GM18861 (cell line): ENCODE measurements around the gene SLC9A9.
"Not testable (repeated sequence)": the region's sequence is repeated elsewhere in the genome, so short reads cannot be mapped to it uniquely, and the experiment has no call there.

Source experiments
- ATAC-seq: cut with Tn5 transposase; IDR thresholded peaks from one replicate; pipeline ENCODE4 v1.9.1; 2021; ENCODE audit not compliant: unreplicated experiment

The SLC9A9 gene

DNA sequence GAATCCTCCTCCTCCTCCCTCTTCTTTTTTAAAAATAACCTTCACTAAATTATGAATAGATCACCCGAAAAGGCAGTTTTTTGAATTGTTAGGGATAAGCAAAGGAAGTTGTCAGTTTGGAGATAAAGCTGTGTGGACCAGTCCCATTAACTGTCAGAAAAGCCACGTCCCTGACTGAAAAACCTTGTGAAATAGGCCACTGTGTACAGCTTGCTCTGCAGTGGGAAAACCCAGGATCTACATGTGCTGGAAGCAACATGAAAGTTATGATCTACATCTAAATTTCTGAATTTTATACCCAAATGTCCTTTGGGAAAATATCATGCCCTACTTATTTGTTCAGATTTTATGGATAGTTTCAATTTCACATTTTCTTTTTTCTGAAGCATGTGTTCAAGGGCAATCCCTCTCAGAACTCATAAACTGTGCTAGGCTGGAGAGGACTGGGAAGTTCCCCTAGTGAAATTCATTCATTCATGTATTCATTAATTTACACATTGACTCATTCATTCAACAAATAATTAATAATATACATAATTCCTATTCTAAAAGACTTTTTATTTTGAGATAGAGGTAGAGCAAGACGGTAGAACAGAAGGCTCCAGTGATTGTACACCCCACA, 149.5 kb downstream of the SLC9A9 start:
- ATAC-seq, result no peak

DNA sequence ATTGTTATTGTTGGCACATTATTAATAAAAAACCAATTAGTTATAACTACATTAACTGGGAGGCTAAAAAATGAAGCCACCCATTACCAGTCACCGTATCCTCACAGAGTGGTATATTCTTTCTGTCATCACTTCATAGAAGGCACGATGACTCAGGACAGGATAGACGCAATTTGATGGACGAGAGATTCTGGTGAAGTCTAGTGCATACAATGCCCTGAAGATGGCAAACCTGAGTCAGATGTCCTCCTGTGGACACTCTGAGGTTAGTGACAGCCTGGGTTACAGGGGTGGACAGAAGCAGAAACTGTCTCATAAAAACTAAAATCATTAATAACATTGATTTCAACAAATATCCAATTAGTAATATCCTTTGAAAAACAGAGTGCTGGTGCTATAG, 150.3 kb downstream of the SLC9A9 start:
- ATAC-seq, result no peak

DNA sequence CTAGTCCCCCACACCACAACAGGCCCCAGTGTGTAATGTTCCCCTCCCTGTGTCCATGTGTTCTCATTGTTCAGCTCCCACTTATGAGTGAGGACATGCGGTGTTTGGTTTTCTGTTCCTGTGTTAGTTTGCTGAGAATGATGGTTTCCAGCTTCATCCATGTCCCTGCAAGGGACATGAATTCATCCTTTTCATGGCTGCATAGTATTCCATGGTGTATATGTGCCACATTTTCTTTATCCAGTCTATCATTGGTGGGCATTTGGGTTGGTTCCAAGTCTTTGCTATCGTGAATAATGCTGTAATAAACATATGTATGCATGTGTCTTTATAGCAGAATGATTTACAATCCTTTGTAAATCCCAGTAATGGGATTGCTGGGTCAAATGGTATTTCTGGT, 152.9 kb downstream of the SLC9A9 start:
- ATAC-seq, result not testable (repeated sequence)

DNA sequence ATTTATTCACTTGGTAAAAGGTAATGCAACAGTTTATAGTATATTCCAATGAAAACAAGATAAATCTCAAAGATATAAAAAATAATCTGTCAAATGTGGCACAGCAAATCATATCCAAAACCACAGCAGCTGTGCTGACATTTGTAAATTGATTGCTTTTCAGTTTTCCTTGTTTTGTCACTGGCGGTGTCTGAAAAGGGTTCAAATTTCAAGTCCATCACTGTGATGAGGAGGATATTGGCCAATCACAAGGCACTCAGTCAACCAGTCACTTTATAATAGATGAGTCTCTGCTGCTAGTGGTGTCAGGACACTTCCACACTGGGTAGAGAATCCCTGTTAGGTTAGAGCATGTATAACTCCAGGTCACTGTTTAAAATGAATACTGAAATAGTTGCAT, 154.8 kb downstream of the SLC9A9 start:
- ATAC-seq, result no peak

DNA sequence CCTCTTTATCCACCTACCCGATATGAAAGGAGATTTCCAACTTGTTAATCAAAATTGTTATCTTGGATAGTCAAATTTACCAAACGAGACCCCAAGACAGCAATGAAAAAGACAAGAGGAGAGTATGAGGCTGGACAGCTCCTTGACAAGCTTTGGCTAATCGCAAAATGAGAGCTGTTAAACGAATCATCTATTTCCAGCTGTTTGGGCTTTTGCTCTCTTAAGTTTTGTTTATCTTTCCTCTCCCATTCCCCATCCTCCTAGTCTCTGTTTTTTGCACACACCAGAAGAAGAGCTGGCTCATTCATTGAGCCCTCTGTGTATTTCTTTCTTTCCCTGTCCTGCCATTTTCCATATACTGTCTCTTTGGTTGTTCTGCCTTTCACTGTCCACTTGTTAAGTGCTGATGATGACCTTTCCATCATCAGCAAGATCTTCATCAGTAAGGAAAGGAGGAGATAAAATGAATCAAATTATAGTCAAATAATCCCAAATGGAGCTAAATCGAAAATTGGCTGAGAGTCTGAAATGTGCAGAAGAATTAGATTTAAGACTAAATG, 161.6 kb downstream of the SLC9A9 start:
- no peak for ATAC-seq

DNA sequence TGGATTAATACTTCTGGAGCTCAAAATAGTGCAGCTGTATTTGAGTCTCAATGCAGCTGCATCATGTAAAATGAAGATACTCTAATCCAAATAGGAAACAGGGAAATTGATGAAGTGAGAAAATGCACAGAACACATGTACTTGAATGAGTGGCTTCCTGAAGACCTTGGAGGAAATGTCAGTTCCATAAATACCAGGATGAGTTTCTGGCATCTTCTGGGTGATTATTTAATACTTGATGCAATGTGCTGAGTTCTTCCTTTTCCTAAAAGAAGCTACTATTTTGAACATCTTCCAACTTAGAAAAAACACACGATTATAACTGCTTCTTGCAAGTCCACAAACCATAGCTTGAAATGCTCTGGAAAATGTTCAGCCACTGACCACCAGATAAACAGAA, 162.8 kb downstream of the SLC9A9 start:
- ATAC-seq, result no peak

DNA sequence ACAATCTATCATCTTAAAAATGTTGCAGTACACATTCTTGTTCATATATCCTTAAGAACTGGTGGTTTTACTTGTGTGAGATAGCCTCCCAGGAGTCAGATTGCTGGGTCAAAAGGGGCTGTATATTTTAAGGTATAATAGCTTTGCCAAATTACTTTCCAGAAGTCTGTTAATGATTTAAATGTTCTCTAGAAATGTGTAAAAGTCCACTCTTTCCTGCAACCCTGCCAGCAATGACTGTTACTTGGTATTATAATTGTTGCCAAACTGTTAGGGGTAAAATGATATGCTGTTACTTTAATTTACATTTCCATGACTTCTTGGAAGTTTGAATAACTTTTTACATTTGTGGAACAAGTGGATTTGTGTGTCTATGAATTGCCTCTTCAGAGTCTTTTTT, 170.8 kb downstream of the SLC9A9 start:
- ATAC-seq, result no peak

DNA sequence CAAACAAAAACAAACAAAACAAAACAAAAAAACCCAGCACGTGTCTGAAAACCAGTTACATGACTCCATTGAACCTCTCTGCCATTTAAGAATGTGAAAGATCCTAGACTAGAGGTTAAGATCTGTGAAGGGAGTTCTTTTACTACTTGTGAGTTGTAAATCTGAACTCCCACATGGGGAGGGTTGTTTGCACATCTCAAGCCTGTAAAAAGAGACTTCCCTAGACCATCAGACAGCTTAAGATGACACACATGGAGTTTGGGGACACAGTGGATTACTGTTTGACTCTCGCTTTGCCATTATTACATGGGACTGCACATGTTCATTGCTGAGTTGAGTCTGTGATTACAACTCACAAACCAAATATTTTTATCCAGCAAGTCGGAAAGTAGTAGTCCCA, 171.5 kb downstream of the SLC9A9 start:
- ATAC-seq, result no peak

DNA sequence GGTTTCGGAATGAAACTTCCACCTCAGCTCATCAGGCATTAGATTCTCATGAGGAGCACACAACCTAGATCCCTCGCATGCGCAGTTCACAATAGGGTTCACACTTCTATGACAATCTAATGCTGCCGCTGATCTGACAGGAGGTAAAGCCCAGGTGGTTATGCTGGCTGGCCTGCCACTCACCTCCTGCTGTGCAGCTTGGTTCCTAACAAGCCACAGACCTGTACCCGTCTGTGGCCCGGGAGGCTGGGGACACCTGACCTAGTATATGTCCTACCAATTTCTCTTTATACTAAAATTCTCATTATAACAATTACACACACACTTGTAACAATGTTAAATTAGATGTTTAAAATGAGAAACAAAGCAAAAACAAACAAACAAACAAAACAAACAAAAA, 172.2 kb downstream of the SLC9A9 start:
- no peak for ATAC-seq

DNA sequence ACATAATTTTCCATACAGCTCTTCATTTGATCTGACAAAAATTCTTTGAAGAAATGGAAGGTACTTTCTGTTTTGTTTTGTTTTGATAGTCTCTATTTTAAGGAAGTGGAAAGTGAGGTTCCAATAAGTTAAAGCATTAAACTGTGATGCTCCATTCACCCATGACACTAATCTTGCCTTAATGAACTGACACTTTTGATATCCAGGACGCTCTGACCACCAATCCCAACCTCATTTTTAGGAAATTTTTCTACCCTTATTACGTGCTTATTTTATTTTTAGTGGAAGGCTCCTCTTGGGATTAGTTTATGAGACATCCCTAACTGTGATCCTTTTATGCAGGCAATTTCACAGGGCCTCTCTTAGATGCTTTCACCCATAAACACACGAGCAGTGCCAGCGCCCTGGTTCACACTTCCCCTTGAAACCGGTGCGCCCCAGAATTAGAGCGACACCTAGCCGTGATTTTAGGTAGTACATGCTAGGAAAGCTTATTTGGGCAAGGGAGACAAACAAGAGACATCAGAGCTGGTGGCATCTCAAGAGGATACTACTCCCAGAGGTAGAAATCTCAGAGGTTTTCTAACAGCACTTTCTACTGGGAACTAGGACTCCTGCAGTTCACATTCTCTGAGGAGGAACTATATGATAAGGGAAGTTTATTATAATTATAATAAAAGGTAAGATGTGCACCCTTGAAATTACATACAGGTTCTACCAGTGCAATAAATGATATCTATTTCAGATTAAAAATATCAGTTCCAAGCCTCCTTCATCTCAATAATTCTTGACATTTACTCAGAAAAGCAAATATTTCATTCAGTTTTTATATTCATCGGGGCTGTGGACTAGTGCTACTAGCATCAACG, 173.9 kb downstream of the SLC9A9 start:
- peak; percentile 51 for ATAC-seq

DNA sequence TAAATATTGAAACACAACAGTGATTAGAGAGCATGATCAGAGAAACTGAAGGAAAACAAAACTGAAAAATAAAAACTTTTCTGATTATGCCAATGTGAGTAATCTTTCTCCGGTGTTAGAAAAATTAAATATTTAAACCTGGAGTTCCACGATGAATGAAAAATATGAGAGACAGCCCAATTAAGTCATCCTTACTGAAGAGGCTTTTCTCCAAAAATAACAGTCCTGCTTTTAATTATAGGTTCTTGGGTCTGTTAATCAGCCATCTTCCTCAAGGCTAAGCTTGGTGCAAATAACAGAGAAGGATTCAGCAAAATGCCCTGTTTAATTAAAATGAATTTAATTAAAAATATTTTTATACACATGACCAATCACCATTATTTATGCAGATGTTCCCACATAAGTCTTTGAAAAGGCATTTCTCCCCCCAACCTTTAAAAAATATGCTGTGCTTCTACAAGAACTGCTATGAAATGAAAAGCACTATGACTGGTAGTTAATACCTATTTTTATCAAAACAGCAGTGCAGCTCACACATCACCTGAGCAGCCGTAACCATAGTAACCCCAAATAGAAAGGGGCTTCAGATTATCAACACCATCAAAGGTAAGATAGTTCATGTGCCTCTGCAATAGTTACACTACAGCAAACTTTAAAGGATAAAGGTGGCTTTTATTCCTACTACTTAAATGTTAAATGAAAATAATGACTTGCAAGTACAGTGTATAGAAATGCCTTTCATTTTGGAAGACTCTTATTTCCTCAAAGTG, 175.7 kb downstream of the SLC9A9 start:
- ATAC-seq, result no peak

DNA sequence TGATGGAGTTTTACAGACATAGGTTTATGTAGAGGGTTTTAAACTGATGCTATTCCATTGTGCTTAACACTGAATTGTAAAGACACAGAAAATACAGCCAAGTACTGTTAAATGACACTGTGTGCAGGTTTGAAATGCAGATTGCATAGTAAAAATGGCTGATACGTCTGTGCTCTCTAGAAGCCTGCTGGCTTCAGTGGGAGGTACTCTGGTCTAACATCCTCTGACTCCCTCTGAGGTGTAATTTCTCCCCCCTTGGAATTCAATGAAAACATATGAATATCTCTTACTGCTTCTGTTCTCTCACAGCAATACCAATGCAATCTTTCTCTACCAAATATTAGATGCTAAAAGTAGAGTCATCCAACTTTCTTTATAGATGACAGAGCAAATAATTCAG, 176.6 kb downstream of the SLC9A9 start:
- no peak for ATAC-seq

DNA sequence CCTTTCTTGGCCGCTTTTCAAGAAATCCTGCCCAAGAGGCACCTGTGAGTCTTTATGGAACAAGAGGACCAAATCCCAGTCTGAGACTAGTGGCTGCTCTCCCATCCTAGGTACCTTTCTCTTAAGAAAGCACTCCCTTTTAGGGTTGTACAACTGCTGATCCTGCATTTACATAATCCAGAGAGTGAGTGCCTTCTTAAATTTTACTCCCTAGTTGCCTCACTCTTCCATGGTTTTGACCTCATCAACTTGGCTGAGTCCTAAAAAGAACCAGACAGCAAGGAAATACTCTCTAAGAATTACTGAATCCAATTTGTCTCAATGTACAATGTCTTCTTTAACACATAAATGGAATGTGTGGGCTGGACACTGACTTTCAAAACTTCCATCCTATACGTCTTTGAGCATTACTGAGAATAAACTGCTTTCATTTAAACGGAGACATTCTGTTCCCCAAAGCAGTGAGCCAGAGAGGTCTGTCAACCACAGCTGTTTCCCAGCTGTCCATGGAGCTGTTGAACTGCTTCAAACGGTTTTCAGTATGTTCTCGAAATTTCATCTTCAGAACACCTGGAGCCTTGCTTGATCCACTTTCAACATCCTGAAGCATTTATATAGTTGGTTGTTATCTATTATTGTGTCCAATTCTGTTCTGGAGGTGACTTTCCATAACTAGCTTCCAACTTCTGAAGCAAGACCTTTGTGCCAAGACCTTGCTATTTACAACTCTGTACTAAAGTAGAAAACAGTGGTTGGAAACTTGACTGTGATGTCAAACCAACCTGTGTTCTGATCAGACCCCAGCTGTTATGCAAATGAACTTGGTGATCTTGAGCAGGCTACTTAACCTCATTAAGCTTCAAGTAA, 179.1 kb downstream of the SLC9A9 start:
- ATAC-seq, result peak; percentile 90

DNA sequence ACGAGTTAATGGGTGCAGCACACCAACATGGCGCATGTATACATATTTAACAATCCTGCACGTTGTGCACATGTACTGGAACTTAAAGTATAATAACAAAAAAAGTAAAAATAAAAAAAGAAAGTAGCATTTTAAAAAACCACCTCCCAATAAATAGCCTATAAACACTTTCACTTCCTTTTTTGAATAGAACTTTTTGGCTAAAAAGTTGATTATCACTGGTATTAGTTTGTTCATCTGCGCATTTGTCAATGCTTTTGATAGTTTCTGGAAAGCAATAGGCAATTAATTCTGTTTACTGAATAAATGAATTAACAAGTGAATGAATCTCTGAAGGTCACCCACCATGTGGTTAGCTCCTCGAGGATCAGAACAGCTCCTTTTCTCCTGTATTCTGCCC, 179.9 kb downstream of the SLC9A9 start:
- ATAC-seq, result no peak

DNA sequence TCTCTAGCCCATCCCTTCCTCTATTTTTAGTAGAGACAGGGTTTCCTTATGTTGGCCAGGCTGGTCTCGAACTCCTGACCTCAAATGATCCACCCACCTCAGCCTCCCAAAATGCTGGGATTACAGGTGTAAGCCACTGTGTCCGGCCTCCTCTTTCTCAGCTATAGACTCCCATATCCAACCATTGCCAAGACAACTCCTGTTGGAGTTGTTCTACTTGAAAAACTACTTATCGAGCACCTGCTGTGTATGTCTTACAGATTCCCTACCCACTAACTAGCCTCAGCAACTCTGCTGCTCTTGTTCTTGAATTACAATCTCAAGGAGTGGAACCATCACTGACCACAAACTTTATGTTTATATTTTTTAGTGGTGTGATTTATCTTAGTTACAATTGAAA, 186.6 kb downstream of the SLC9A9 start:
- no peak for ATAC-seq

DNA sequence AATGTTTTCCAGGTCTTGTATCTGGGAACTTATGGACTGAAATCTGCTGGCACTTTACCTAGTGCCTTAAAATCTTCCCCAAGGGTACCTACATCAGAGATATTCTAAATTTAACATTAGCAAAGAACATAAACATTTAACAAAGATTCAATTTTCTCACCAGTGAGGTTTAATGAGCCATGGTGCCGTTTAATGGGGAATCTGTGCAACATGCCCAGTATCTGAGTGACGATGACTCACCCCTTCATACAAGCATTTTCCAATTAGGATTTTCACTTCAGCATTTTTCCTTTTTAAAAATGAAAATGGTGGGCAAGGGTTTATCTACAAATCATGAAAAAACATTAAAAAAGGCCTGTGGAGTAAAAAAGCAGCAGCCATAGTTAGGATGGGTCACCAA, 189.4 kb downstream of the SLC9A9 start:
- ATAC-seq, result no peak

DNA sequence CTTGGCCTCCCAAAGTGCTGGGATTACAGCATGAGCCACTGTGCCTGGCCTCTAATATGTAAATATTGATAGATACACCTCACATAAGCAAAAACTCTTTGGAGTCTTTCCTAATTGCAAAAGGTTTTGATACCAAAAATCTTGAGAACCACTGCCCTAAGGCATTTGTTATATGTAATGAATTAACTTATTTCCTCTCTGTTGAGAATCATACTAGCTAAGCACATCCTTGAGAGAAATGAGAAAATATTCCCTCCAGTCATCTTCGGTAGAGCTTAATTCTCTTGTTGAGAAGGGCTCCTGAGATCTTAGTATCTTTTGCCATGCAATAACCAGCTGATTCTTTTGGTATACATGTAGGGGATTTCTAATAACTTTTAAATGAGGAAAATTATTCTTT, 190.2 kb downstream of the SLC9A9 start:
- no peak for ATAC-seq

DNA sequence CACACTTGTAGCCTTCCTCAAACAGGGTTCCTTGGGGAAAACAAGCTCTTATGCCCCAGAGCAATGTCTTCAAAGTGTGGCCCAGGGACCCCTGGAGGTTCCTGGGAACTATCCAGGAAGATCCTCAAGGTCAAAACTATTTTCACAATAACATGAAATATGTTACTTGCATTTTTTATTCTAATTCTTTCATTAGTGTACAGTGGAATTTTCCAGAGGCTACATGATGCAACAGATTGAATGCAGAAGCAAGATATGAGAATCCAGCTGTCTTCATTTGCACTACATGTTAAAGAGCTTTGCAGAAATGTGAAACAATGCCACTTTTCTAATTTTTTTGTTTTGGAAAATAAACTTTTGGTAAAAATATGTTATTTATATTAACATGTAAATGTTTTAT, 190.9 kb downstream of the SLC9A9 start:
- ATAC-seq, result no peak

DNA sequence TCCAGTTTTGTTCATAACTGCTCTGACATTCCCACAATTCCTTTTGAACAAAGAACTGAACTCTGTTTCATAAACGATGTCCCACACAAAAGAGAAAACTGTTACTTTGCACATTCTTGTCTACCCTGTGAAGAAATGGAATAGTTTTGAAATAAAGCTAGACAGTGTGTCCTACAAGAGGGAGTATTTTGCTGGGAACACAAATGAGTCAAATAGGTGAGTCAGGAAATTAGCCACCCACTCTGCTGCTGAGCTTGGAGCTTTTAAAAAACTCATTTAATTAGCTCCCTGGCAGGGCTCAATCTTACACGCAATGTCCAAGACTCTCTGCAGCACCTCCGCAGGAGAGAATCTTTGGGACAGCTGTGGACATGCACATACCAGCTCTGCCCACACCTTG, 193.4 kb downstream of the SLC9A9 start:
- ATAC-seq, result no peak

DNA sequence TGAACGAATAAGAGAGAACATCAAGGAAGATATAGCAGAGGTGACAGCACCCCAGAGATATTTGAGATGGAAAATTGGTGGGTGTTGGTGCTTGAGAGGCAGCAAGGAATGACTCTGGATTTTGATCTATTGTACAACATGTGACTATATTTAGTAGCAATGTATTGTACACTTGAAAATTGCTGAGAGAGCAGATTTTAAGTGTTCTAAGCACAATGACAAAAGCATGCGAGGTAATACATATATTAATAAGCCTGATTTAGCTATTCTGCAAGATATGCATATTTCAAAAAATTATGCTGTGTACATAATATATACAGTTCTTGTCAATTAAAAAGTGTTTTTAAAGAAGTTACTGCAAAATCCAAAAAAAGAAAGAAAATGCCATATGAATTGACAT, 194.3 kb downstream of the SLC9A9 start:
- no peak for ATAC-seq

DNA sequence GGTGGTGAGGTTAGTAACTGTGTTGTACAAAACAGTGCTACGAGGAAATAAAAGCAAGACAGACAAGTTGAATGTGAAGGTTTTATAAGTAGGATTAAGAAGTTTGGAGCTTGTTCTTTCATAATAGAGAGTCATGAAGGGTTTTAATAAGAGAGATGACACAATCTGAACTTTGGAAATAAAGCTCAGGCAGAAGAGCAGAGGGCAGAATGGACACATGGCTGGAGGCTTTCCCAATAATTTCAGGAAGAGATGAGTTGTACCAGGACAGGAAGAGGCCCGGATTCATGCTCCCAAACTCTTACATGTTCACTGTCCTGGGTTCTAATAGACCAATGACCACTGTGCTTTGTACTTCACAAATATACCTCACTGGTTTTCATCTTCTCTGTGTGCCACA, 194.8 kb downstream of the SLC9A9 start:
- ATAC-seq, result no peak
